ENCODE measurements around the gene HTR6. TPM values are rescaled to one million over a fixed set of nuclear protein-coding genes. Genes with fewer than 3 reads are reported as not detected.
"Not testable (repeated sequence)": the region's sequence is repeated elsewhere in the genome, so short reads cannot be mapped to it uniquely, and the experiment has no call there.

Gene HTR6
- total RNA-seq, 1 donor from 2014 or later = not detected

- Histone ChIP-seq H3K27ac (no peak overlapping the region), H3K27me3 (ENCODE audit: low read depth) (no peaks in the 10 kb centered on the region), H3K4me1 (no peaks in the 10 kb centered on the region), H3K36me3 (peaks cover 51% of the 10 kb centered on the region), H3K4me3 (no peak overlapping the region), H3K9me3 (no peaks in the 10 kb centered on the region)
- ATAC-seq (no peak), DNase-seq (no peak)
- TF ChIP-seq, protein P1, sequence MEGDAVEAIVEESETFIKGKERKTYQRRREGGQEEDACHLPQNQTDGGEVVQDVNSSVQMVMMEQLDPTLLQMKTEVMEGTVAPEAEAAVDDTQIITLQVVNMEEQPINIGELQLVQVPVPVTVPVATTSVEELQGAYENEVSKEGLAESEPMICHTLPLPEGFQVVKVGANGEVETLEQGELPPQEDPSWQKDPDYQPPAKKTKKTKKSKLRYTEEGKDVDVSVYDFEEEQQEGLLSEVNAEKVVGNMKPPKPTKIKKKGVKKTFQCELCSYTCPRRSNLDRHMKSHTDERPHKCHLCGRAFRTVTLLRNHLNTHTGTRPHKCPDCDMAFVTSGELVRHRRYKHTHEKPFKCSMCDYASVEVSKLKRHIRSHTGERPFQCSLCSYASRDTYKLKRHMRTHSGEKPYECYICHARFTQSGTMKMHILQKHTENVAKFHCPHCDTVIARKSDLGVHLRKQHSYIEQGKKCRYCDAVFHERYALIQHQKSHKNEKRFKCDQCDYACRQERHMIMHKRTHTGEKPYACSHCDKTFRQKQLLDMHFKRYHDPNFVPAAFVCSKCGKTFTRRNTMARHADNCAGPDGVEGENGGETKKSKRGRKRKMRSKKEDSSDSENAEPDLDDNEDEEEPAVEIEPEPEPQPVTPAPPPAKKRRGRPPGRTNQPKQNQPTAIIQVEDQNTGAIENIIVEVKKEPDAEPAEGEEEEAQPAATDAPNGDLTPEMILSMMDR (IDR thresholded peaks at IDR 0.05) = no peak
- intact Hi-C loops (cut with DNase I) = no loop called here
These were observed 39.3 kb upstream of the HTR6 start for GRCh38 chr1:19625291-19625937.

DNA sequence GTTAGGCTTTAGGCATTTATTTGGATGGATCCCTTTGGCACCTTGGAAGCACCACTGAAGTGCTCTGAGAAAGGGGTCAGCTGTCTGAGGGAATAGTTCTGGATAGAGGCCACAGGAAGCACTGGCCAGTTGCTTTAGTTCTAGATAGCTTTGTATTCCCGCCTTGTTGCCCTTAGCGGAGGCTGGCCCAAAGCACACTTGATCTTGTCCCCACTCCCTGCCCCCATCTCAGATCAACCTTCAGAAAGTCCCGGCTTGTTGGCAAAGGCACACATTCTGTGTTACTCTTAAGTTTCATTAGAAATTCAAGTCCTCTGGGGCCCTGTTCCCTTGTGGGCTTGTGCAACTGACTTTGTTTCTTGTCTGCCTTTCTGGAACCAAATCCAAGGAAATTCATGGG lies 35.8 kb upstream of the HTR6 start:
- H3K4me1 ChIP-seq = no peaks in the 10 kb centered on the region
- no peaks in the 10 kb centered on the region for H3K9me3 ChIP-seq
- no peaks in the 10 kb centered on the region for H3K27me3 ChIP-seq (ENCODE audit: low read depth)
- H3K27ac ChIP-seq = no peak overlapping the region
- H3K4me3 ChIP-seq = no peak overlapping the region
- intact Hi-C loops (cut with DNase I) = no loop called here
- TF ChIP-seq, protein P1 (IDR thresholded peaks at IDR 0.05) = no peak
- peaks cover 46% of the 10 kb centered on the region for H3K36me3 ChIP-seq
- ATAC-seq = peak; percentile 57 to 72
- no peak for DNase-seq

DNA sequence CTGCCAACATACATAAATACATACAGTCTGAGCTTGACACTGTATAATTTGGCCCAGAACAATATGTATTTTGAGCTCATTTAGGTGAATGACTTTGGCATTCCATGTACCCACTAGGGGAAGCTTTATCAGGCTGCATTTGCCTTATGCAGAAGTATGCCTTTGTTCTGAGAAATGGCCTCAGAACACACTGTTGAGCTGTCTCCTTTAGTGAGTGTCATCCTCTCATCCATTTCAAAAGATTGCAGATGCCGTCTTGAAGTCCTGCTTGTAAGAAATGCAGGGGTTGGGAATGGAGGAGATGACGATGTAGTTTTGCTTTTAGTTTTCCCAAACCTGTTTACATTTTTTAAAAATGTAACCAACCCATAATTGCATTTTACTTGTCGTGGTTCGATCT lies 35.3 kb upstream of the HTR6 start:
- H3K9me3 ChIP-seq = no peaks in the 10 kb centered on the region
- no peak overlapping the region for H3K27ac ChIP-seq
- H3K27me3 ChIP-seq (ENCODE audit: low read depth) = no peaks in the 10 kb centered on the region
- ATAC-seq (no peak), DNase-seq (no peak)
- H3K36me3 ChIP-seq = peaks cover 41% of the 10 kb centered on the region
- TF ChIP-seq, protein P1 (IDR thresholded peaks at IDR 0.05) = no peak
- intact Hi-C loops (cut with DNase I) = no loop called here
- no peaks in the 10 kb centered on the region for H3K4me1 ChIP-seq
- no peak overlapping the region for H3K4me3 ChIP-seq

GRCh38 chr1:19630192-19630591 lies 34.5 kb upstream of the HTR6 start:
- H3K27ac ChIP-seq; H3K9me3 ChIP-seq; H3K27me3 ChIP-seq (ENCODE audit: low read depth); H3K4me3 ChIP-seq; intact Hi-C loops (cut with DNase I); ATAC-seq; DNase-seq; H3K4me1 ChIP-seq: not testable (repeated sequence)
- H3K36me3 ChIP-seq = peaks cover 32% of the 10 kb centered on the region

GRCh38 chr1:19630720-19631395 lies 33.8 kb upstream of the HTR6 start:
- Histone ChIP-seq H3K4me3 (no peak overlapping the region), H3K36me3 (peaks cover 26% of the 10 kb centered on the region), H3K9me3 (no peaks in the 10 kb centered on the region), H3K27ac (no peak overlapping the region), H3K4me1 (no peaks in the 10 kb centered on the region), H3K27me3 (ENCODE audit: low read depth) (no peaks in the 10 kb centered on the region)
- DNase-seq (no peak), ATAC-seq (no peak)
- TF ChIP-seq, protein P1 (IDR thresholded peaks at IDR 0.05) = no peak
- intact Hi-C loops (cut with DNase I) = no loop called here

DNA sequence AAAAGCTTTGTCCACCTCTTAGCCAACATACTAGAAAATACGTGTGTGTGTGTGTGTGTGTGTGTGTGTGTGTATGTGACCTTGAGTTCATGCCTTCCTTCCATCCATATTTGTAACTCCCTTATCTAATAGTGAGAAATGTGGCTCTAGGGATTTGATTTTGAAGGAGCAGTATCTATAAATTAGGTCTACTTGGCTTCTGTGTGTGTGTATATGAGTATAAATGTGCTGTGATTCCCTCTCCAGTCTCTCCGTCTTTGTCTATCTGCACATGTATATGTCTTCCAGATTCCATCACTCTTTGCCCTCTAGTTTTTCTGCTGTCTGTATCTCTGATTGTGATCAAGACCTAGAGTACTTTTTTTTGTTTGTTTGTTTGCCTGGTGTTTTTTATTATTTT lies 32.5 kb upstream of the HTR6 start:
- TF ChIP-seq, protein P1 (IDR thresholded peaks at IDR 0.05) = no peak
- DNase-seq (no peak), ATAC-seq (no peak)
- H3K4me3 ChIP-seq = no peak overlapping the region
- H3K9me3 ChIP-seq = no peaks in the 10 kb centered on the region
- no peak overlapping the region for H3K27ac ChIP-seq
- no peaks in the 10 kb centered on the region for H3K4me1 ChIP-seq
- peaks cover 12% of the 10 kb centered on the region for H3K36me3 ChIP-seq
- intact Hi-C loops (cut with DNase I) = no loop called here
- no peaks in the 10 kb centered on the region for H3K27me3 ChIP-seq (ENCODE audit: low read depth)

All from lower lobe of right lung (tissue), 2 donors.